Fibroblast of lung (primary cell): ENCODE measurements around the gene STEAP1B.

Experiments
- EZH2 ChIP-seq: IDR thresholded peaks from 2 replicates; pipeline ENCODE4 v1.5.1; 2012; ENCODE audit warnings: low read length, control low read depth, mild to moderate bottlenecking; ENCODE audit errors: missing control alignments
- TF ChIP-seq, protein P1 (sequence below), 2 donors: IDR thresholded peaks in 1 of 2; conservative IDR thresholded peaks in 1 of 2; 1 replicate in 1 of 2; 2 replicates in 1 of 2; pipeline ENCODE4 v1.5.1; 2011 to 2012; ENCODE audit warnings: low read length in 2 of 2, control low read depth in 1 of 2, inconsistent platforms in 1 of 2, low read depth in 1 of 2, mild to moderate bottlenecking in 1 of 2

DNA sequence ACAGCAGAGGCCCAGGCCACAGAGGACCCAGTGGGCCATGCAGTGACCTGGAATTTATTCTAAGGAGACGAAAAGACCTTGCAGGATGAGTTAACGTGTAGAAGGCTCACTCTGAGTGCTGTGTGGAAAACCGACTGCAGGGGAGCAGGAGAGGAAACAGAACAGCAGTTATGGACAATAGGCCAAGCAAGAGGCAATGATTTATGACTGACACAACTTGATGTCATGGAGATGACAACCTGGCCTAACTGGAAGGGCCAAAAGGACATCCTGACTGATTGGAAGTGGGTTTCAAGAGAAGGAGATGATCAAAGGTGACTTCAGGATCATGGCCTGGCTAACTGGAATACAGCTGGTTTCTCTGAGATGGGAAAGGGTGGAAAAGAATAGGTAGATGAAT is 72.9 kb downstream of the STEAP1B start:
- TF ChIP-seq, protein P1, sequence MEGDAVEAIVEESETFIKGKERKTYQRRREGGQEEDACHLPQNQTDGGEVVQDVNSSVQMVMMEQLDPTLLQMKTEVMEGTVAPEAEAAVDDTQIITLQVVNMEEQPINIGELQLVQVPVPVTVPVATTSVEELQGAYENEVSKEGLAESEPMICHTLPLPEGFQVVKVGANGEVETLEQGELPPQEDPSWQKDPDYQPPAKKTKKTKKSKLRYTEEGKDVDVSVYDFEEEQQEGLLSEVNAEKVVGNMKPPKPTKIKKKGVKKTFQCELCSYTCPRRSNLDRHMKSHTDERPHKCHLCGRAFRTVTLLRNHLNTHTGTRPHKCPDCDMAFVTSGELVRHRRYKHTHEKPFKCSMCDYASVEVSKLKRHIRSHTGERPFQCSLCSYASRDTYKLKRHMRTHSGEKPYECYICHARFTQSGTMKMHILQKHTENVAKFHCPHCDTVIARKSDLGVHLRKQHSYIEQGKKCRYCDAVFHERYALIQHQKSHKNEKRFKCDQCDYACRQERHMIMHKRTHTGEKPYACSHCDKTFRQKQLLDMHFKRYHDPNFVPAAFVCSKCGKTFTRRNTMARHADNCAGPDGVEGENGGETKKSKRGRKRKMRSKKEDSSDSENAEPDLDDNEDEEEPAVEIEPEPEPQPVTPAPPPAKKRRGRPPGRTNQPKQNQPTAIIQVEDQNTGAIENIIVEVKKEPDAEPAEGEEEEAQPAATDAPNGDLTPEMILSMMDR (conservative IDR thresholded peaks at IDR 0.05 in 1 of 2, IDR thresholded peaks at IDR 0.05 in 1 of 2; ENCODE audit: low read depth in 1 of 2, low read length in 2 of 2), result no peak
- TF ChIP-seq EZH2, result no peak
